ENCODE measurements around the gene THSD8.
"Not testable (repeated sequence)": the region's sequence is repeated elsewhere in the genome, so short reads cannot be mapped to it uniquely, and the experiment has no call there.

The THSD8 gene

GRCh38 chr19:12804051-12804450, 2.2 kb downstream of the THSD8 start:
- Histone ChIP-seq H3K27me3 (ENCODE audit: control insufficient read depth, insufficient read depth, low read length) (no peaks in the 10 kb centered on the region), H3K79me2 (peaks cover 14% of the 10 kb centered on the region), H3K4me2 (ENCODE audit: low read length) (no peak overlapping the region), H3K9me3 (ENCODE audit: control insufficient read depth, low read length) (no peaks in the 10 kb centered on the region), H3K36me3 (ENCODE audit: control insufficient read depth, insufficient read depth, low read length) (no peaks in the 10 kb centered on the region), H2AFZ (no peak overlapping the region), H3K4me1 (peaks cover 17% of the 10 kb centered on the region), H3K4me3 (ENCODE audit: low read depth, low read length) (no peak overlapping the region), H3K27ac (no peak overlapping the region), H3K9ac (no peak overlapping the region)
- TF ChIP-seq CTCF (IDR thresholded peaks at IDR 0.05) = no peak

- Histone ChIP-seq H3K79me2 (peaks cover 1% of the 10 kb centered on the region), H3K4me2 (ENCODE audit: low read length) (peak within 1 kb of the TSS; percentile 93), H3K9me3 (ENCODE audit: control insufficient read depth, low read length) (no peaks in the 10 kb centered on the region), H3K27me3 (ENCODE audit: control insufficient read depth, insufficient read depth, low read length) (no peaks in the 10 kb centered on the region), H3K27ac (peak within 1 kb of the TSS; percentile 32), H2AFZ (peak within 1 kb of the TSS; percentile 95), H3K9ac (peak within 1 kb of the TSS; percentile 24), H3K4me3 (ENCODE audit: low read depth, low read length) (peak within 1 kb of the TSS; percentile 72), H3K36me3 (ENCODE audit: control insufficient read depth, insufficient read depth, low read length) (no peaks in the 10 kb centered on the region), H3K4me1 (peaks cover 10% of the 10 kb centered on the region)
- TF ChIP-seq CTCF (IDR thresholded peaks at IDR 0.05) = no peak
Observed at GRCh38 chr19:12806242-12807081, 4.6 kb downstream of the THSD8 start, which contains the start of gene RNASEH2A. TSS of gene RNASEH2A (plus strand) at chr19:12806584. CDS start at chr19:12806674, 90 bp downstream.

- H3K27me3 ChIP-seq (ENCODE audit: control insufficient read depth, insufficient read depth, low read length) = no peaks in the 10 kb centered on the region
- TF ChIP-seq CTCF (IDR thresholded peaks at IDR 0.05) = no peak
- H3K4me3 ChIP-seq (ENCODE audit: low read depth, low read length) = no peak overlapping the region
- H3K9me3 ChIP-seq (ENCODE audit: control insufficient read depth, low read length) = no peaks in the 10 kb centered on the region
- H2AFZ ChIP-seq = no peak overlapping the region
- no peaks in the 10 kb centered on the region for H3K36me3 ChIP-seq (ENCODE audit: control insufficient read depth, insufficient read depth, low read length)
- H3K79me2 ChIP-seq = no peaks in the 10 kb centered on the region
- H3K4me1 ChIP-seq = no peaks in the 10 kb centered on the region
- no peak overlapping the region for H3K4me2 ChIP-seq (ENCODE audit: low read length)
- no peak overlapping the region for H3K27ac ChIP-seq
- H3K9ac ChIP-seq = no peak overlapping the region
Observed at GRCh38 chr19:12815088-12815487, 13.2 kb downstream of the THSD8 start.

GRCh38 chr19:12817188-12817587, 15.3 kb downstream of the THSD8 start:
- H2AFZ ChIP-seq; H3K79me2 ChIP-seq; H3K36me3 ChIP-seq (ENCODE audit: control insufficient read depth, insufficient read depth, low read length); H3K27ac ChIP-seq; H3K27me3 ChIP-seq (ENCODE audit: control insufficient read depth, insufficient read depth, low read length); H3K4me3 ChIP-seq (ENCODE audit: low read depth, low read length); H3K9me3 ChIP-seq (ENCODE audit: control insufficient read depth, low read length); H3K9ac ChIP-seq; H3K4me2 ChIP-seq (ENCODE audit: low read length); H3K4me1 ChIP-seq: not testable (repeated sequence)

- not testable (repeated sequence) for H3K79me2 ChIP-seq; H3K27ac ChIP-seq; H3K36me3 ChIP-seq (ENCODE audit: control insufficient read depth, insufficient read depth, low read length); H3K4me1 ChIP-seq; H2AFZ ChIP-seq; H3K9ac ChIP-seq; H3K4me2 ChIP-seq (ENCODE audit: low read length); H3K4me3 ChIP-seq (ENCODE audit: low read depth, low read length); H3K27me3 ChIP-seq (ENCODE audit: control insufficient read depth, insufficient read depth, low read length); H3K9me3 ChIP-seq (ENCODE audit: control insufficient read depth, low read length)
Observed at GRCh38 chr19:12817810-12818209, 15.9 kb downstream of the THSD8 start.

All from parathyroid adenoma (tissue), 2 donors.